Fibroblast of skin of abdomen (primary cell): ENCODE results near the gene NUCB1.
A peak's percentile ranks its signal among the peaks of the same experiment; 100 is the strongest.
"Not testable (repeated sequence)": the region's sequence is repeated elsewhere in the genome, so short reads cannot be mapped to it uniquely, and the experiment has no call there.

ENCODE experiments used
- DNase-seq: peaks from one replicate; pipeline ENCODE4 v3.0.0-alpha.2; 2013

The NUCB1 gene

GRCh38 chr19:48874303-48875135 lies 25.6 kb upstream of the NUCB1 start:
- peak; percentile 79 for DNase-seq

GRCh38 chr19:48876043-48876981 lies 23.8 kb upstream of the NUCB1 start:
- not testable (repeated sequence) for DNase-seq

GRCh38 chr19:48877855-48878195 lies 22.3 kb upstream of the NUCB1 start:
- no peak for DNase-seq

GRCh38 chr19:48878196-48879024 lies 21.7 kb upstream of the NUCB1 start:
- DNase-seq, result no peak

DNA sequence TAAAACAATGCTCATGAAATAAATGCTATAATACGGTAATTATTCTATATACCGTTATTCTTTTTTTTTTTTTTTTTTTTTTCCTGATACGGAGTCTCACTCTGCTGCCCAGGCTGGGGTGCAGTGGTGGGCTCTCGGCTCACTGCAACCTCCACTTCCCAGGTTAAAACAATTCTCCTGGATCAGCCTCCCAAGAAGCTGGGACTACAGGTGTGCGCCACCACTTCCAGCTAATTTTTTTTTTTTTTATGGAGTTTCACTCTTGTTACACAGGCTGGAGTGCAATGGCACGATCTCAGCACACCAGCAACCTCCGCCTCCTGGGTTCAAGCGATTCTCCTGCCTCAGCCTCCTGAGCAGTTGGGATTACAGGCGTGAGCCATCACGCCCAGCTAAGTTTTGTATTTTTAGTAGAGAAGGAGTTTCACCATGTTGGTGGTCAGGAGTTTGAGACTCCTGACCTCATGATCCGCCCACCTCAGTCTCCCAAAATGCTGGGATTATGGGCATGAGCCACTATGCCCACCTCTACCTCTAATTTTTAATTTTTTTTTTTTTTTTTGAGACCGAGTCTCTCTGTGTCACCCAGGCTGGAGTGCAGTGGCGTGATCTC lies 21.0 kb upstream of the NUCB1 start:
- DNase-seq, result no peak

DNA sequence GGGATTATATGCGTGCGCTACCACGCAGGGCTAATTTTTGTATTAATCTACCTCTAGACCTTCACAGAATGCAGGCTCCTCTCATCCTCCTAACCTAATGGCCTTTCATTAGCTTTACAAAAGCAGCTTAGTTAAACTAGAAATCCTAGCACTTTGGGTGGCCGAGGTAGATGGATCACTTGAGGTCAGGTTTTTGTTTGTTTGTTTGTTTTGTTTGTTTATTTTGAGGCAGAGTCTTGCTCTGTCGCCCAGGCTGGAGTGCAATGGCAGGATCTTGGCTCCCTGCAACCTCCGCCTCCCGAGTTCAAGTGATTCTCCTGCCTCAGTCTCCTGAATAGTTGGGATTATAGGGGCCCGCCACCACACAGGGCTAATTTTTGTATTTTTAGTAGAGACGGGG lies 20.4 kb upstream of the NUCB1 start:
- DNase-seq, result not testable (repeated sequence)

DNA sequence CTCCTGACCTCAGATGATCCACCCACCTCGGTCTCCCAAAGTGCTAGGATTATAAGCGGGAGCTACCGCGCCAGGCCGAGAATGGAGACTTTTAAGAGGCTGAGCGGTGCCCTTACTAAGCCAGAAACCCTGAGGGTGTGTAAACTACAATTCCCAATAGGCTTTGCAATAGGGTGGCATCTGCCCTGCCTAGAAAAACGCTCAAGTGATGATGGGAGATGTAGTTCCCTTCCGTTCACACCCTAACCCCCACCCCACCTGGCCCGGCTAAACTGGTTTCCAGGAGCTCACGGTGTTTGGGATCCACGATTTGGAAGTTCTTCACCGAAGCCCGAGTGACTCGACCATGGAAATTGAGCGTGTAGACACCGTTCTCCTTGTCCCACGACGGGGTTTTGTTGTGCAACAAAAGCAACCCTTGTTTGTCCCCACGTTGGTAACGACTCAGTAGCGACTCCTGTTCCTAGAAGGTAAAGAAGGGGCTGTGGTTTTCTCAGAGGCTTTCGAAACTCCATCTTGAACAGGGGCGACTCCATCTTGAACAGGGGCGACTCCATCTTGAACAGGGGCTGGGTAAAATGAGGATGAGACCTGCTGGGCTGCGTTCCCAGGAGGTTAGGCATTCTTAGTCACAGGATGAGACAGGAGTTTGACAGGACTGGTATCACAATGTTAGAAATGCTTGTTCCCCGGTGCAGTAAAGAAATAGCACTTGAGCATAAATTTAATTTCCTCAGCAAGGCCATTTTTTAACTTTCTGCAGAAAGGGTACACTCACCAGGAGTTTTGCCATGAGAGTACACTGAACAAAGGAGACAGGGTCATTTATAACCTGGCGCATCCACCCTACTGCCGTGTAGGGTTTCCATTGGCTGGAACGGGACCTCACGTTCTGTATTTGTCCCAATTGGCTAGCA lies 18.1 kb upstream of the NUCB1 start:
- no peak for DNase-seq

- DNase-seq, result no peak
These were observed 16.4 kb upstream of the NUCB1 start for GRCh38 chr19:48883726-48884125.

DNA sequence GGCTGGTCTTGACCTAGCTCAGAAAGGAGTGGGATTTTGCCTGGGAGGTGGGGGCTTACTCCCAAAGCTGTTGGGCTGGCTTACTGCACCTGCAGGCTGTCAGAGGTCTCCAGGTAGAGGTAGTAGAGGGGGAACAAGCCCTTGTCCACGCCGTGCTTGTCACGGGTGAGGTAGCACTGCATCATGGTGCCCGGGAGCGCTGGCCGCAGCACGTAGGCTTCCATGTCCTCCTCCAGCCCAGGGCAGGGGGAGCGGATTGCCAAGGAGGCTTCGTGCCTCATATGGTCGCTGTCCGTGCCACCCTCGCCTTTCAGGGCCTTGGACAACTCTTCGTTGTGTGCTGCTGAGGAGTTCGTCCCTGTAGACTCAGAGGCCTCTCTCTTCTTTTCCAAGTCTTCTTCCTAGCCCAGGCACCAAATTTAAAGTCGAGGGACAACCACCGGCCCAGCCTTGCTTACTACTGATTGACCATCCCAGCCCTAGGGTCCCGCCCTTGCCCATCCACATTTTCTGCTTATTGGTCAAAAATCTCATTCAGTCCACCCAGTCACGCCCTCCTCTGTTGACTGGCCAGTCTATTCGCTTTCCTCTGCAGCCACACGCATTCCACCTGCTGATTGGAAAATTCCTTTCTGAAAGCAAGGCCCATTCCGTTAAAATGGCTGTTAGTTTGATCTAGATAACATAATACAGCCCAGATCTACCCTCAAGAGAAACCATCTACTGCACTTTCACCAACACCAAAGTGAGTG lies 12.1 kb upstream of the NUCB1 start:
- DNase-seq, result no peak

- not testable (repeated sequence) for DNase-seq
These were observed 10.6 kb upstream of the NUCB1 start for GRCh38 chr19:48889496-48889895.

DNA sequence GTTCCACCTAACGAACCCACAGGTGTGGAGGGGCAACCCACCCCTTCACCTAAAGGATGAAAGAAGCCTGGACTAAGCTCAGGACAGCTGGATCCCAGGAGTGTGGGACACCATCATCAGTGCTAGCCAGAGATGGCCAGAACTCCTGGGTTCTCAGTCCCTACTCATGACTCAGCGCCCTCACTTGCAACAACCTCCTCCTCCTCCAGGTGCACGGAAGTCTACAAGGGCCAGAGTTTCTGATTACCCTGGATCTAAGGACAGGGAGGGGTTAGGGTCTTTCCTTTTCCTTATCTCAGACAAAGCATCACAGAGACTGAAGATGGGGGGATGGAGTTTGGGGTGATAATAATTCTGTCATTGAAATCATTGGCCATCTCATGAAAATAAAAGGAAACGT lies 9.6 kb upstream of the NUCB1 start:
- DNase-seq, result no peak

DNA sequence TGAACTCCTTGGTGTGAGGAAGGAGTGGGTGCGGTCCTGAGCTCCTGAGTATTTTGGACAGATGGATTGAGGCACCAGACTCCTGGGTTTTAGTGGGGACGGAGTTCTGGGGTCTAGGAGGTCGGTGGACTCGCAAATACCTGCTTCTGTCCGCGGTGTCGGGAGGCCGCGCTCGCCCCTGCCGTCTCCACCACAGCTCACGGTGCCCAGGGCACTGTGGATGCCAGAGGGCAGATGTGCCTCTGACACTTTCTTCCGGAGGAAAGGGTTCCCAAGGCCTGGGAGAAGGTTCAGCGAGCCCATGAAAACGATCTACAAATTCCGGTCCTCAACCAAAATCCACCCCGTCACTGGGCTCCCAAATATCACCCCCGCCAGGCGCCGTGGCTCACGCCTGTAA lies 4.9 kb upstream of the NUCB1 start:
- DNase-seq, result no peak

- DNase-seq, result peak; percentile 51
These were observed 3.9 kb upstream of the NUCB1 start for GRCh38 chr19:48896191-48896720.

DNA sequence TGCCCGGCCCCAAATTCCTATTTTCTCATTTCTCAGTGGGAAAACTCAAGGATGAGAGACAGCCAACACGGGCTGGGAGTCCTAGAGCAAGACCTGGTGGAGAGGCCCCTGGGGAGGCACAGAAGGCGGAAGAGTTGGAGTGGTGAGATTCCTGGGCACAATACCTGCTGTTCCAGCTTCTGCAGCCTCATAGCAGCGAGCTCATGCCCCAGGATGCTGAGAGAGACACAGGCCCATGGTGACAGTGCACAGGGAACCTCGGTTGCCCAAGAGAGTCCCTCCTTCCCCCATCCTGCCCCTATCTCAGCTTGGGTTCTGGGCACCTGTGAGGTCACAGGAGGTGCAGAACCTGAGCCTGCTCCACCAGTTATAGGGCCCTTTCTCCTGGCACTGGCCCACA lies 2.9 kb upstream of the NUCB1 start:
- DNase-seq, result no peak

GRCh38 chr19:48899386-48899749 lies 744 bp upstream of the NUCB1 start:
- DNase-seq, result not testable (repeated sequence)

DNA sequence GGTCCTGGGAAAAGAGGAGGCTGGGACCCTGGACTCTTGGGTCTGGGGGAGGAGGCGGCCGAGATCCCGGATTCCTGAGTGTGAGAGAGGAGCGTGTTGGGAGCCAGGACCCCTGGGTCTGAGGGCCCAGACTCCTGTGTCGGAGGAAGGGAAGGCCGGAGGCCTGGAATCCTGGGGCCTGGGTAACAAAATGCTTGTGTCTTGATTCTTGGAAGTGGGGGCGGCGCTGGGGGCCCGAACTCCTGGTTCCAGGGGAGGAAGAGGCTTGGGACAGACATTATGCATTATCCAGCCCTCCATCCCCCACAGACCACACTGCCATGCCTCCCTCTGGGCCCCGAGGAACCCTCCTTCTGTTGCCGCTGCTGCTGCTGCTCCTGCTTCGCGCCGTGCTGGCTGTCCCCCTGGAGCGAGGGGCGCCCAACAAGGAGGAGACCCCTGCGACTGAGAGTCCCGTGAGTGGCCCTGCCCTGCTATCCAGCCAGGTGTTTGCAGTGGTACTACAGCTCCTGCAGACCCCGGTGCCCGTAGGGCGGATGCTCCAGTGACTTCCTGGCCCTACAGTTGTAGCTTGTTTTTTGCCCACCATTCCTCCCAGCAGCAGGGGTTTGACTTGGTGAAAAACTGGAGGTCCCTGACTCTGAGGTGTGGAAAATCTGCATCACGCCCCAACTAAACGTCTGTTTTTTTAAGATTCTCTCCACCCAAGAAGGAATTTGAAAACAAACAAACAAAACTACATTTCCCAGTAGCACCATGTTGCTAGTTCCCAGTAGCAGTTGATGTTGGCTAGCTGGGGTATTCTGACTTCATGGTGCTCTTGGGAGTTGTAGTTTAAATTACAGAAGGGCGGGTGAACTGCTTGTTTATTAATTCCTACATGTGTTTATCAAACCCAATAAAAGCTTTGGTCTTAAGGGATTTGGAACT lies 630 bp downstream of the NUCB1 start:
- no peak for DNase-seq

GRCh38 chr19:48902291-48902690 lies 2.2 kb downstream of the NUCB1 start:
- DNase-seq, result not testable (repeated sequence)

- not testable (repeated sequence) for DNase-seq
These were observed 3.7 kb downstream of the NUCB1 start for GRCh38 chr19:48903788-48904187.

DNA sequence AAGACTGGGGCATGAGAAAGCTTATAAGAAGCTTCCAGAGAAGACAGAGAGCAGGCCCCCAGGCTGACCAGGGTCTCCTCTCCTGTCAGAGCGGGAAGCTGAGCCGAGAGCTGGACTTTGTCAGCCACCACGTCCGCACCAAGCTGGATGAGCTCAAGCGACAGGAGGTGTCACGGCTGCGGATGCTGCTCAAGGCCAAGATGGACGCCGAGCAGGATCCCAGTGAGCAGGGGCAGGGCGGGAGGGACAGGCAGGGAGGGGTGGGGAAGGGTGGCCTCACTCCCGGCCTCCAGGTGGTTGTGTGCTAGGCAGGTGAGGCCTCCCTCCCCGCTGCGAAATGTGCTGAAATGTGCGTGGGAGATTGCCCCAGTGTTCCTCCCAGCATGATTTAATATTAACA lies 5.6 kb downstream of the NUCB1 start:
- DNase-seq, result no peak
